GM19351 (cell line): ENCODE measurements around the gene NDP.
"Not testable (repeated sequence)": the region's sequence is repeated elsewhere in the genome, so short reads cannot be mapped to it uniquely, and the experiment has no call there.

Experiments used
- ATAC-seq: cut with Tn5 transposase; IDR thresholded peaks from one replicate; pipeline ENCODE4 v1.9.1; 2021; ENCODE audit warnings: mild to moderate bottlenecking, moderate library complexity; ENCODE audit not compliant: unreplicated experiment

The NDP gene

DNA sequence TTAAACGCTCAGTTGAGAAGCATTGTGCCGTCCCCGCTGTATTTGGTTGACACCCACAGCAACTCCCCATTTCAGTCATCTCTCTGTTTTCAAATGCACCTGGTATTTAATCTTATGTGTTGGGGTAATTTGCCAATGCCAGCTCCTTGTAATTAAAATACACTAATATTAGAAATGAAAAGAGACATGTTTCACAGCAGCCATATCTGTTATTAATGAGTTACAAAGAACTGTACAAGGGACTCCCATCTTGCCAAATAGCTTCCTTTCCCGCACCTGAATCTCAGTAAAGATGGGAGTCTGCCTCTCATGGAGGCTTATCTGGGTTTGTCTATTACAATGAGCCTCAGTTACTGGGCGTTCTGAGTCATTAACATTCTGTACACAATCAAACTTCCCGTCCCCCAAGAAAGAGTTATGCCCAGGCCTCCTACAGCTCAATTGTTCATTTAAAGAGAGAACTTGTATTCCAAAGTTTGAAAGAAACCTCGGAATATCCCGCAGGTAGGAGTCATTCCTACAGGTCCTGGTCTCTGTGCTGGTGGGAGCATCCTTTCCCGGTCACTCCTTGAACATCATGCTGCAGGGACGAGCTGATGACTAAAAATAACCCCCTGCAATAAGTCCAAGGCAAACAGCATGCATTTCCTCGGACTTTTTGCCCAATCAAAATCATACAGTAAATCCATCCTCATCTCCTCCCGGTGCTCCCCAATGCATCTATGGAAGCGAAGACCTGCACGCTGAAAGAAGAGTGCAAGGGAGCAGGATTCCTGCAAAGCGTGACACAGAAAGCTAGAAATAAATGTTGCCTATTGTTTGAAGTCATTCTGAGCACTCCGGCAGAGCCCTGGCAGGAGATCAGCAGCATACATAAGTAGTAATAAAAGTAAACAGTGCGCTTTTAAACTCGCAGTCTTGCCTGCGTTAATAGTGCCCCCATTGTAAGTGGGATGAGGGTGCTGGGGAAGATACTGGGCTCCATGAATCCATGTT lies 926 bp downstream of the NDP start:
- no peak for ATAC-seq

DNA sequence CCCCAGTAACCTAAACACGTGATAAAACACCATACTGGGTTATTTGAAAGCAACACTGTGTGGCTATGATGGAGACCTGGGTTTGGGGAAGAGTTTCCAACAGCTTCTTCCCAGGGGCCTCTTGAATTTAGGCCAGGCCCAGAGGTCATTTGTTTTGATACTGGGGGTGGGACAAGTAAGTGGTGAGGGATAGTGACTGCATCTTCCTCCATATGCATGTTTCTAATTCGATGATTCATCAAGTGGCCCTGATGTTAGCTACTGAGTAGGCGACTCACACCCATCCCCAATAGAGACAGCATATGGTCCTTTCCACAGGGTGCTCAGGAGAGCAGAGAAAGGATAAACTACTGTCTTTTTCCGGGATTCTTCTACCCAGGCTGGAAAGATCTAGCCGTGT lies 2.7 kb downstream of the NDP start:
- no peak for ATAC-seq

DNA sequence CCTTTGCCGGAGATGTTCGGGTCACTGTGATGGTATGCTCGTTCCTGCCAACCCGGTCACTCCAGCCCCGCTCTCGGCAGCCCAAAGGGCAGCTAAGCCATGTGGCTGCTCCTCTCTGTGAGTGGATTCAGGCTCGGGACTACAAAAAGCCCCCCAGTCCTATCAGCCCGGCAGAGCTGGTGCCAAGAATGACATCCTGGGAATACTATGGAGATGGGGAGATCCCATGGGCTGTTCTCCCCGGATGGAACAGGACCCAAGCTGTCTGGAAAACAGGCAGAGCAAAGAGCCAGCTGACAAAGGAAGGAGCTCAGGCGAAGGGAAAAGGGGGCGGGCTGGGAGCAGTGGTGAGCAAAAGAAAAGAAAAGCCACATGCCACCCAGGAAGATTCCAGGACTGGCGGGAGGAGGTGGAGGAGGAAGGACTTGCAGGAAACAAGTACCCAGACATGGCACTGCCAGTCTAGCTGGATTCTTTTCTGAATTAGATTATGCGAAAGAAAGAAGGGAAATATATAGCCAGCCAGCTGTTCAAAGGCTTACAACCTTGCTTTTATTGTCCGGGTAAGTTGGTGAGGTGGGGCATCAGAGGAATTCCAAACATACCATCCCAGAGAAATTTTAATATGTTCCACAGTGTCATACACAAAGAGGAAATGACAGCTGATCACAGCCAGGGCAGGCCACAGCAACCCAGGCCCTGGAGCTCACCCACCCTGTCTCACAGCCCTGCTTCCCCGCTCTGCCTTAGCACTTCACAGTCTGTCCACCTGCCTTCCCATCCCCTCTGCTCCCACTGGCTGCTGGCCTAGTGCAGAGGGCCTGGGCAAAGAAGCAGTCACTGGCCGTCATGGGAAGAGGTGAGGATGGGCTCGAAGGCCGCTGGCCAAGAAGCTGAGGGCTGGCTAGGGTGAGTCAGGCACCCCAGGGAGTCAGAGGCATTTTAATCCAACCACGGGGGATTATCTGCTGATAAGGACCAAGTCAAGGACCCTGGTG lies 3.4 kb downstream of the NDP start:
- ATAC-seq, result no peak

DNA sequence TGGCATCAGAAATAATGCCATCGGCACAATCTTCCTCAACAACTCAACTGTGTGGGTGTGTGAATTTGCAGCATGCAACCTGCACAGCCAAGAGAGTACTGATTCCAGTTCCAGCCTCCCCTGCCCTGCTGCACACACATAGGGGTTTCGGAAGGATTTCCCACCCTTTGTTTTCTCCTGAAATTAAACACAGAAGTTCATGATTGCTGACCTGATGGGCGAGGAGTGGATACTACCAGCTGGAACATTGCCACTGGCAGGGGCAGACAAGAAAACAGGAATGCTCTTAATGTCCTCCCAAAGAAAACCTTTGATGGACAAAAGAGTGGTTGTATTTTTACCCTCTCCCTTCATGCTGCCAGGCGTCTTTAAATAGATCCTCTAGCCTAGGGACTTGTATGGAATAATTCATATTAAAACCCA lies 4.8 kb downstream of the NDP start:
- ATAC-seq, result no peak

DNA sequence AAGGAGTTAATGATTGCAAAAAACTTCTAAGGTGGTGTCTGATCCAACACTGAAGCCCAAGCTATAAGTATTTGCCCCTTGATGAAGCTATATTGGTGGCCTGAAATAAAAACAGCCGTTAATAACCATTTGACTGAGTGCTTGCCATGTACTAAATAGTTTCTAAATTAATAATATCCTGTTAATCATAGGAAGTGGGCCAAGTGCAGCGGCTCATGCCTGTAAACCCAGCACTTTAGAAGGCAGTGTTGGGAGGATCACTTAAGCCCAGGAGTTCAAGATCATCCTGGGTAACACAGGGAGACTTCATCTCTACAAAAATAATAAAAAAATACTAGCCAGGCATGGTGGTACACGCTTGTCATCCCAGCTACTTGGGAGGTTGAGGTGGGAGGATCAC lies 8.3 kb downstream of the NDP start:
- no peak for ATAC-seq

DNA sequence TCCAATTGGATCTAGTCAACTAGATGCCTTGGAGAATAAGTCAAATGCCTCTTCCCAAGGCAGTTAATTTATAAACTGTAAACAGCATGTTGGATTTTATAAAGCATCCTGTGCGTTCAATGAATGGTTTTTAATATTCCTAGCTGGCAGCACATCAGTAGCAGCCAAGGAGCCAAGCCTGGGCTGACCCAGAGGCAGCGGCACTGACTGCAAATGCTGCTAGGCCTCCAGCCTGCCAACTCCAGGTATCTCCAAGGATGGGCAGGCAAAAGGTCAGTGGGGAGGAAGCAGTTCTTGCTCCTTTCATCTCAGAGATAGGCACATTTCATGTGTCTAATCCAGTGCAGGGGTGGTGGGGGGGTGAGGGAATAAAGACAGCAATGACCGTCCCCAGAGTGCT lies 9.5 kb downstream of the NDP start:
- no peak for ATAC-seq

DNA sequence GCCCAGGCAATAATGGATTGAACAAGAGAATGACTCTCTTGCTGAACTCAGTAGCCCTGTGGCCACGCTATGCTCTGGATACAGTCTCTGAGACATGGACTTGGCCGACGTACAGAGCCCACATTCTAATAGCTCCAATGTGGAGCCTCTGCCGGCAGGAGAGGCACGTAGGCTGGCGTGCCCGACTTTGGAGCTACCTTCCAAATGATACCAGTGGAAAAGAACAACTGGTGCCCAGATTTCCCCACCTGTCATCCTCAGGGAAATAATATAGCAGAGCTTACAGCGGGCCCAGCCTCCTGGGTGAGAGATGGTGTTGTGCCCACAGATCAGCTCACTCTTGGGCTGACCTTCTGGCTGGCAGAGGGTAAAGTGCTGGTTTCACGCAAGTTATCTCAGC lies 10.6 kb downstream of the NDP start:
- ATAC-seq, result no peak

DNA sequence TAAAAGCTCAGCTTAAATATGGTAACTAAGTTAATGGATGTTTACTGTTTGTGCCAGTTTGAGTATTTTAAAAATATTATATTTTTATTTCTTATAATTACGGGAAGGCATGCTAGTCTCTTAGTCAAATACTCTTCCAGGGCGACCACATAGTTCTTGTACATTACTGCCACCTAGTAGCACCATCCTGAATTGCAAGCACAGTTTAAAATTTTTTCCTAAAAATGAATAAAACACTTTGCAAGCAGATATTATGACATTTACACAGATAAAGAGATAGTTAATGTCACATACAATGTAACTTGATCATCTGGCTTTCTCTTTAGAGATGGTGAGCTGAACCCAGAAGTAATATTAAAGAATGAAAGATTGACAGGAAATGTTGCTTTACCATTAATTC lies 11.5 kb downstream of the NDP start:
- no peak for ATAC-seq

DNA sequence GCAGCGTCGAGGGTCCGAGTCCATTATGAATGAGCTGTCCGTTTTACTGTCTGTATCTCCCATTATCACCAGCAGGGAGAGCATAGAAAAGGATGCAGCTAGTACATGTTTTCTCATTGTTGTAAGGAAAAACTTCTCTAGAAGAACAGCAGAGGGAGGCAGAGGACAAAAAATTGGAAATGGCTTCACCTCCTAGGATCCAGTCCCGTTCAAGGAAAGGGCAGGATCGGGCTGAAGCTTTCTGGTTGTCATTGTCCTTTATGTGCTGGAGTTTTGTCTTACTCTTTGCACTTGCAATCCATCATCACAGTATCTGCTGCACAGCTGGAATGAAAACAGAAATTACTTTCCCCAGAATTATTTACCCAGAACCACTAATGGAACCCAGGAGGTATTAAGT lies 14.7 kb downstream of the NDP start:
- peak; percentile 95 for ATAC-seq

DNA sequence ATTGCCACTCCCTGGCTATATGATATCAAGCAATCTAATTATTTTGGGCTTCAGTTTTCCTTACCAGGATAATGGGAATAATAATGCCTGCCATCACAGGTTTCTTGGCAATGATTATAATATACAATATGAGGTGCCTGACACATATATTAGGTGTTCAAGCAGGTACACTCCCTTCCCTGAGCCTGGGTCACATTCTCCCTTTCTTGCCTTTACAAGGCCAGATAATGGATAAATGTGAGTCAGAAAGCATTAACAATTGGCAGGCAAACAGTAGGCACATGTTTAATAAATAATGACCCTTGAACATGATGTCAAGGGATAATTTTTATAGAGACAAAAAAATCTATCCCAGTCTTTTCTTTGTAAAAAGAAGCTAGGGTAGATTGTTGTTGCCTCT lies 17.2 kb downstream of the NDP start:
- ATAC-seq, result no peak

DNA sequence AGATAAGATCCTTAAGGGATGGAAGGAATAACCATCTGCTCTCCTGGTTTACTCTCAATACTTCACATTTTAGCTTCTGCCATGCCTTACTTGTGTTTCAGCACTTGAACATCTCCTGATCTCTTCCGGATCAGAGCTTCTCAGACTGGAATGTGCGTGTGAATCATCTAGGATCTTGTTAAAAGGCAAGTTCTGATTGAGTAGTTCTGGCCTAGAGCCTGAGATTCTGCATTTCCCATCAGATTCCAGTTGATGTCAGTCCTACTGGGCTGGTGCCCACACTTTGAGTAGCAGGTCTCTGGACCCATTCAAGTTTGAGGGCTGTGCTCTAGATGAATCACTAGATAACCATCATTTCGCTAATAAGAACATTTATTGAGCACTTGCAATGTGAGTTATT lies 20.0 kb downstream of the NDP start:
- ATAC-seq, result no peak

DNA sequence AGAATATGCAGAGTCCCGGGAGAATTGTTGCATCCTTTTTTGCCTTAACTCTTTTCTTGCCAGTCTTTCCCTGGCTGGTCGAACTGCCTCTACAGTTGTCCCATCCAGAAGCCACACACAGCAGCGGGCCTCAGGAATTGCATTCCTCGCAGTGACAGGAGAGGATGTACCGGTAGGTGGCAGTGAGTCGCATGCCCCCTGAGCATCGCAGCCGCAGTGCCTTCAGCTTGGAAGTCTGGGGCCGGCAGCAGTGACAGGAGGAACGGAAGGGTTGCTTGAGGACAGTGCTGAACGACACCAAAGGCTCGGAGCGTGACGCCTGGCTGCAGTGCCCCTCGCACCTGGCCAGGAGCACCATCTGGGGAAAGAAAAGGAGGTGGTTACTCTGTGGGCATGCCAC lies 23.5 kb downstream of the NDP start:
- peak; percentile 70 for ATAC-seq

DNA sequence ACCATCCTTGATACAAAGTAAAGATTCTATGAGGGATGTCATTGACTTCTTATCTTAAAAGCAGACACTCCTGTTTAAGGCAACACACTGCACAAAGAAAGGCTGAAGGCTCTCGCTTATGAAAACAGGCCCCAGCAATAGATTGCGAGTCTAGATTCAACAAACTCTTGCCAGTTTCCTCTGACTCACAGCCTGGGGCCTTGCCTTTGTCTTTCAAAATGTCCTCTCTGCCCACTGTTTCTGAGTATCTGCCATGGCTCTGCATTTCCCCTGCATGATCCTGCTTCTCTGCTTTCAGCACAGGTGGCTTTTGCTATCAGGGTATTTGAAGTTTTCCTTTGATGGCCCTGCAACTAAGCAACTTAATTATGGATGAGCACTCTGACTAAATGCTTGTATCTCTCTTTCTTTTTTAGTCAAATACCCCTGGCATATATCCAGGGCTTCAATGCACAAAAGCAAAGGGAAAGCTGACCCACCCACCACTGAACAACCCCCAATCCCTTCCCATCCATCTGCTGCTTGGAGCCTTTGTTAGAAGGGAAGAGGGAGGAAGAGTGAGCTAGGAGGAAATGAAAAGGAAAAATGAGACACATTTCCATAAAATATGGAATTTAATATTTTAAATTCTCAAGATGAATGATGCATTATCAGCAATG lies 32.2 kb downstream of the NDP start:
- no peak for ATAC-seq

DNA sequence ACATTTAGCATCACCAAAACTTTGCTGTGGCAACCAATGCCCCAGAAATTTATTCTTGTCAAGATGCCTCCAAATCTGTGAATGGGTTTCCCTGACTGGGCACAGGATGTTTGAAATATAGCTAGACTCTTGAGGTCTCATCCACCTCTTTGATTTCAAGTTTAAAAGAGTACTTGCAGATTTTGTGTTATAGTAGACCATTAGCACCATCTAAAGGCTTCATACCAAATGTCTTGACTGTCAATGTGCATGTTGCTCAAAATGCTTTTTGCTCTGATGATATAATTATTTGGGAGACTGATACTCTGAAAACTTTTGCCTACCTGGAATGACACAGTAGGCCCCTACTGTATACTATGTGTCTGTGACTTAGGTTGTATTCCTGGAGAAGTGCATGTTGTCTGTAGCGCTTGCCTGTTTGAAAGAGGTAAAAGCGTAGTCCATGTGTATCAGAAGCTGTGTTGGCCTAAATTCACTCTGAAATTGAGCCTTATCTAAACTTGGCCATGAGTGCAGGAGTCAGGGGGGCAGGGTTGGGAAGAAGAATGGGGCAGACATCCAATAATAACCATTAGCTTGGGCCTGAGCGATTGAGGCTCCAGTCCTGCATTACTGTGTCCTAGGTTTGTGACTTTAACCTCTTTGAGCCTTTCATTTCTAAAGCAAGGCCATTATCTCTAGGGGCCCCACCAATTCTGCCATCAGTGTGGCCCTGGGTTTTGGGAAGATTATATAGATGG lies 33.8 kb downstream of the NDP start:
- no peak for ATAC-seq

DNA sequence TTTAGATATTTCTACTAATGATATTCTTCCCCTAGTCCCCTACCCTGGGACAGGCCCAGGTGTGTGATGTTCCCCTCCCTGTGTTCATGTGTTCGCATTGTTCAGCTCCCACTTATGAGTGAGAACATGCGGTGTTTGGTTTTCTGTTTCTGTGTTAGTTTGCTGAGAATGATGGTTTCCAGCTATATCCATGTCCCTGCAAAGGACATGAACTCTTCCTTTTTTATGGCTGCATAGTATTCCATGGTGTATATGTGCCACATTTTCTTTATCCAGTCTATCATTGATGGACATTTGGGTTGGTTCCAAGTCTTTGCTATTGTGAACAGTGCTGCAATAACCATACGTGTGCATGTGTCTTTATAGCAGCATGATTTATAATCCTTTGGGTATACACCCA lies 51.2 kb downstream of the NDP start:
- not testable (repeated sequence) for ATAC-seq

DNA sequence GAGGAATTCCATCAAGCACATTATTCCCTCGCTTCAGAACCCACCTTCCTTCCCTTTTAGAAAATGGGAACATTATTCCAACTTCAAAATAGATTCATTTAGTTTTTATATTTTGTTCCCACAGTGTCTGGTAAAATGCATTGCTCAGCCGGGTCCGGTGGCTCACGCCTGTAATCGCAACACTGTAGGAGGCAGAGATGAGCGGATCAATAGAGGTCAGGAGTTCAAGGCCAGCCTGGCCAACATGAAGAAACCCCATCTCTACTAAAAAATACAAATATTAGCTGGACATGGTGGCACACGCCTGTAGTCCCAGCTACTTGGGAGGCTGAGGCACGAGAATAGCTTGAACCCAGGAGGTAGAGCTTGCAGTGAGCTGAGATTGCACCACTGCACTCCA lies 62.4 kb downstream of the NDP start:
- not testable (repeated sequence) for ATAC-seq

DNA sequence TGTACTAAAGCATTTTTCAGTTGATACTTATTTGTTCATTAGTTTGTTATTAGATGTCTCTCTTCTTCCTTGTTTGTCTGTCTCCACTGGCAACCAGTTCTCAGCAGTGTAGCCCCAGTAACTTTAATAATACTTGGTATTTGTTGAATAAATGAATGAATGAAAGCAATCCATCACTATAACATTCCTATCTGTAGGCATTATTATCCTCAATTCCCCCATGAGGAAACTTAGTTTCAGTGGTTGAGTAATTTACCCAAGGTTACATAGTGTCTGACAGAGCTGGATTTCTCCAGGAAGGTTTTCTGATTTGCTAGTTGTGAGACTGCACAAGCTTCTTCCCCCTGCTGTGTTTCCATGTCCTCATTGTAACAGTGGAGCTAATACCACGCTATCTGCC lies 63.2 kb downstream of the NDP start:
- no peak for ATAC-seq

DNA sequence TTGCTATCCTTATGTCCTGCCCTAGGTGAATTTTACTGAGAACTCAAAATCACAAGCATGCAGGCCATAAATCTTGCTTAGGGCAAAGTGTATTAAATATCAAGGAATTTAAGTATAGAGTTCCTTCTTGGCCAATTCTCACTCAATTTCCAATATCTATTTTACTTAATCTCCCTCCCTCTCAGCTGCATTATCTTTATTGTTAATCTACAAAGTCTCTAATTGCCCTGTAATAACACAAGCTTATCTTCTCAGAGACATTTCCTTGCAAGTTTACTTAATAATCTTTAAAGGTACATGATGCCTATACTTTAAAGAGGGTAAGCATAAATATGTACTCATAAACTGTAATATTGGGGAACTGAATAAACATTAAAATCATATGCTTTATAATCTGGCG lies 64.0 kb downstream of the NDP start:
- no peak for ATAC-seq

DNA sequence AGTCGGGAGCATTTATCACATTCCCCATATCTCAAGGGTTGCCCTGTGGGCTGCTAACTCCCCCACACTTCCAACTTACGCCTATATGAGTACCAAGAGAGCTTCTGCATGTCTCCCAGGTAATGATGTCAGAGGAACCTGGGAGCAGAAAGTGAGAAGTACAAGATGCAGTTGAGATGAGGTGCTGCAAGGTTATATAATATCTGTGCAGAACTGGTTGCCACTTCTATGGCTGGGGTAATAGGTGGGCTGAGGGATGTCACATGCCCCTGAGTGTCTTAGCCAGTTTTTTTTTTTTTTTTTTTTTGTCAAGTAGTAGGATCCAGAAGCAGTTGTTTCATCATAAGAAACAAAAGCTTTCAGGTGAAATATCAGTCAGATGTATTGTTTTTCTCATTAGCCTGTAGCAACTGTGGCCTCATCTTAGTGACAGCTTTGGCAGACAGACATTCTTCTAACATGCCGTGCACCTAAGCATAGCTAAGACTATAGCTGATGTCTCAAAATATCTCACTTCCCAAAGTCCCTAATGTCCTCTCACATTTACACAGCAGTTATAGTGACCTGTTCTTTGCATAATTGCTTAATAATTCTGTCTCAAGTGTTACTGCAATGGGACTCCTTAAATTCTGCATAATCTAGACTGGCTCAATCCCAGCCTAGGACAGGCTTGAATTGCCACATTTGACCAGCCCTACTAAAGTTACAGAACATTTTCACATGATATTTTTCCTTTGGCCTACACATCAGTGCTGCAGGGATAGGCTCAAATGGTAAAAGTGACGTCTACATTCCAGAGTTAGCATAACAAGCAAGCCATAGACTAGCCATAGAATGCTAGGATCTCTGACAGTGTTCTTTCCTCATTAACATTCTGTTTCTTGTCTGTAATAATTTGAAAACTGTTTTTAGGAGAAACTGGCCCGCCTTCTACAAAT lies 73.0 kb downstream of the NDP start:
- ATAC-seq, result no peak
